Thyroid gland (tissue), 4 donors: Measurements from ENCODE around the gene RPP21.

ENCODE experiments used
- CTCF ChIP-seq, 6 experiments: fragments of 200-600 bp in 3 of 6; fragments of 450-650 bp in 3 of 6; sonication (generic) in 3 of 6; IDR thresholded peaks; one replicate each; pipeline ENCODE4 v1.5.1; 2016 to 2019; ENCODE audit warnings: antibody characterized with exemption in 6 of 6, mild to moderate bottlenecking in 2 of 6, inconsistent platforms in 1 of 6, moderate library complexity in 1 of 6
- POLR2A ChIP-seq, 2 donors: fragments of 450-650 bp; IDR thresholded peaks; one replicate each; pipeline ENCODE4 v1.6.1; 2017; ENCODE audit warnings: antibody characterized with exemption in 2 of 2, mild to moderate bottlenecking in 2 of 2, moderate library complexity in 1 of 2

DNA sequence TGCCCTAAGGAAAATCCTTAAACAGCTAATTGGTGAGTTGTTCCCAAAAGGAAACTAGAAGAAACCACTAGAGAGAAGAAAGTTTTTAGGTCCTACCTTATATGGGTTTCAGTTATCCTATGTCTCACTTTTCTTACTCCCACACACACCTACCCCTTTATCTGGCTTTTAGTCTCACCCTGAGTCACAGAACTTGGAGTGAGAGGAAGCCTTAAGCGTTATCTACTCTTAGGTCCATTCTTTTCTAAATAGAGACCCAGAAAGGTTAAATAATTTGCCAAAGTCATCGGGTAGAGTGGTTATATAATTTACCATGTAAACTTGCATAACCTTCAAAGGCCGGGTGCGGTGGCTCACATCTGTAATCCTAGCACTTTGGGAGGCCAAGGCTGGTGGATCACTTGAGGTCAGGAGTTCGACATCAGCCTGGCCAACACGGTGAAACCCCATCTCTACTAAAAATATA, 4.3 kb upstream of the RPP21 start:
- TF ChIP-seq CTCF (IDR thresholded peaks at IDR 0.05): no peak
- TF ChIP-seq POLR2A (IDR thresholded peaks at IDR 0.05): no peak
